Ovary (tissue), 3 donors: Measurements from ENCODE around the gene AFF3.

Experiments used
- POLR2A ChIP-seq: fragments of 450-650 bp; IDR thresholded peaks from one replicate; pipeline ENCODE4 v1.6.1; 2017; ENCODE audit warnings: antibody characterized with exemption, mild to moderate bottlenecking, moderate library complexity
- TF ChIP-seq, protein P1 (sequence below), 3 donors: fragments of 450-650 bp in 2 of 3; fragments of 200-600 bp in 1 of 3; IDR thresholded peaks; one replicate each; pipeline versions ENCODE4 v1.5.1 to v1.8.0; 2016 to 2022; ENCODE audit warnings: antibody characterized with exemption in 3 of 3, mild to moderate bottlenecking in 1 of 3
- donor health status: DM: no; HTN: no; CAD: no.

DNA sequence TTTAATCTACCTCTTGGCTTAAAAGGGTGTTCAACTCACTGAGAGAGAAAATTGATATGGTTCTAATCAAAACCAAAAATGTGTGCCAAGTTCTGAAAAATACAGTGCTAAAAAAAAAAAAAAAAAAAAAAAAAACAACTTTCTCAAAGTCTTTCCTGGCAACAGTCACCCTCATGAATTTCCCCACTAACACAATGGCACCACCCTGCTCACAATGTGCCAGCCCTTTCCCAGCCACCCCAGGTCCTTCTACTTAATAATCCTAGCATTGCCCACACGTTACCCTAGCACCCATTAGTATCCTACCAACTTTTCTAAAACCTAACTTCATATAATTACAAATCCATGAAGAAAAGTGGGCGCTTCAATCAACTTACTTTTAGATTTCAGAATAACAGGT, 106.4 kb downstream of the AFF3 start:
- TF ChIP-seq, protein P1, sequence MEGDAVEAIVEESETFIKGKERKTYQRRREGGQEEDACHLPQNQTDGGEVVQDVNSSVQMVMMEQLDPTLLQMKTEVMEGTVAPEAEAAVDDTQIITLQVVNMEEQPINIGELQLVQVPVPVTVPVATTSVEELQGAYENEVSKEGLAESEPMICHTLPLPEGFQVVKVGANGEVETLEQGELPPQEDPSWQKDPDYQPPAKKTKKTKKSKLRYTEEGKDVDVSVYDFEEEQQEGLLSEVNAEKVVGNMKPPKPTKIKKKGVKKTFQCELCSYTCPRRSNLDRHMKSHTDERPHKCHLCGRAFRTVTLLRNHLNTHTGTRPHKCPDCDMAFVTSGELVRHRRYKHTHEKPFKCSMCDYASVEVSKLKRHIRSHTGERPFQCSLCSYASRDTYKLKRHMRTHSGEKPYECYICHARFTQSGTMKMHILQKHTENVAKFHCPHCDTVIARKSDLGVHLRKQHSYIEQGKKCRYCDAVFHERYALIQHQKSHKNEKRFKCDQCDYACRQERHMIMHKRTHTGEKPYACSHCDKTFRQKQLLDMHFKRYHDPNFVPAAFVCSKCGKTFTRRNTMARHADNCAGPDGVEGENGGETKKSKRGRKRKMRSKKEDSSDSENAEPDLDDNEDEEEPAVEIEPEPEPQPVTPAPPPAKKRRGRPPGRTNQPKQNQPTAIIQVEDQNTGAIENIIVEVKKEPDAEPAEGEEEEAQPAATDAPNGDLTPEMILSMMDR (IDR thresholded peaks at IDR 0.05), result no peak
- TF ChIP-seq POLR2A, result no peak
